Activated T-helper 2 cell treated with anti-CD3 and anti-CD28 coated beads, Interferon-gamma antibody, Interleukin-2, Interleukin-4, amounts not matched to agents 10 μg/mL and 5 μg/mL and 100 μg/mL, durations not matched to agents 14 hours and 24 hours and 36 hours (primary cell): ENCODE measurements around the gene STPG3. TPM values are rescaled to one million over a fixed set of nuclear protein-coding genes. Genes with fewer than 3 reads are reported as not detected.

Source experiments
- DNase-seq: peaks from one replicate; pipeline ENCODE4 v3.0.0; 2021; ENCODE audit warnings: low spot score
- H3K27ac Mint-ChIP-seq: one replicate; pipeline ENCODE4 v1.8.0; 2021; ENCODE audit warnings: mixed read lengths
- H3K27me3 Mint-ChIP-seq: one replicate; pipeline ENCODE4 v1.8.0; 2021; ENCODE audit warnings: low read depth, mixed read lengths
- H3K36me3 Mint-ChIP-seq: one replicate; pipeline ENCODE4 v1.8.0; 2021; ENCODE audit warnings: low read depth, mixed read lengths
- H3K4me1 Mint-ChIP-seq: one replicate; pipeline ENCODE4 v1.8.0; 2021; ENCODE audit warnings: low read depth, mixed read lengths
- H3K4me3 Mint-ChIP-seq: one replicate; pipeline ENCODE4 v1.8.0; 2021; ENCODE audit warnings: low read depth, mild to moderate bottlenecking, moderate library complexity, mixed read lengths
- H3K9me3 Mint-ChIP-seq: one replicate; pipeline ENCODE4 v1.8.0; 2021; ENCODE audit warnings: mixed read lengths
- intact Hi-C: fragments of 100-400 bp; cut with micrococcal nuclease; formaldehyde crosslinking; loops from one replicate; pipeline ENCODE4 v1.15.1; 2023
- total RNA-seq: library from RNA; stranded (reverse); gene quantifications from 2 replicates; pipeline ENCODE4 v1.2.3, GENCODE V29; 2022

Gene STPG3
- total RNA-seq, 1 donor from 2014 or later = 0.48 TPM

GRCh38 chr9:137263506-137263905, 12.4 kb downstream of the STPG3 start:
- no peak overlapping the region for H3K4me3 Mint-ChIP-seq
- no peak for DNase-seq
- intact Hi-C loops = no loop called here
- H3K4me1 Mint-ChIP-seq = no peaks in the 10 kb centered on the region
- no peaks in the 10 kb centered on the region for H3K9me3 Mint-ChIP-seq
- H3K36me3 Mint-ChIP-seq = peaks cover 42% of the 10 kb centered on the region
- no peak overlapping the region for H3K27ac Mint-ChIP-seq
- no peaks in the 10 kb centered on the region for H3K27me3 Mint-ChIP-seq

DNA sequence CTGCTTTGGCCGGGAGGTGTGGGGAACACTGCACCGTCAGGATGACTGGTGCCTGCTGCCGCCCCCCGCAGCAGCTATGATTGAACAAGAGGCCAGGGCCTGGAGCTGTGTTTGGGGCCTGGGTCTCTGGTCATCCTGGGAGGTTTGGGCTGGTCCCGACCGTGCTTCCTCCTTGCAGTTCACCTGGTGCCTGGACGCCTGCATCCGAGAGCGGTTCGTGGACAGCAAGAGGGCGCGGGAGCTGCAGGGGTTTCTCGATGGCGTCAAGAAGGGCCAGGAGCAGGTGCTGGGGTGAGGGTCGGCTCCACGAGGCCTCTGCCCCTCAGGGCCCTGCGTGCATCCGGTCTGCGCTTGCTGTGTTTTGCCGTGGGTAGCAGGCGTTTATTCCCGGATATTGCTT, 13.0 kb downstream of the STPG3 start:
- intact Hi-C loops = no loop called here
- Mint-ChIP-seq H3K27ac (no peak overlapping the region), H3K36me3 (peaks cover 42% of the 10 kb centered on the region), H3K4me3 (no peak overlapping the region), H3K4me1 (no peaks in the 10 kb centered on the region), H3K9me3 (no peaks in the 10 kb centered on the region), H3K27me3 (no peaks in the 10 kb centered on the region)
- DNase-seq = no peak

GRCh38 chr9:137265496-137266161, 14.5 kb downstream of the STPG3 start:
- no peaks in the 10 kb centered on the region for H3K27me3 Mint-ChIP-seq

GRCh38 chr9:137266162-137266527, 15.1 kb downstream of the STPG3 start:
- Mint-ChIP-seq H3K27me3 (no peaks in the 10 kb centered on the region), H3K36me3 (peaks cover 47% of the 10 kb centered on the region), H3K4me1 (peaks cover 3% of the 10 kb centered on the region), H3K27ac (no peak overlapping the region), H3K4me3 (no peak overlapping the region), H3K9me3 (no peaks in the 10 kb centered on the region)
- intact Hi-C loops = no loop called here
- DNase-seq = no peak

More at GRCh38 chr9:137265496-137266161, 14.5 kb downstream of the STPG3 start:
- DNase-seq = no peak
- intact Hi-C loops = no loop called here
- Mint-ChIP-seq H3K36me3 (peaks cover 47% of the 10 kb centered on the region), H3K4me1 (peaks cover 2% of the 10 kb centered on the region), H3K4me3 (no peak overlapping the region), H3K9me3 (no peaks in the 10 kb centered on the region), H3K27ac (no peak overlapping the region)

- Mint-ChIP-seq H3K9me3 (no peaks in the 10 kb centered on the region), H3K27ac (no peak overlapping the region), H3K27me3 (no peaks in the 10 kb centered on the region), H3K36me3 (peaks cover 46% of the 10 kb centered on the region), H3K4me1 (peaks cover 6% of the 10 kb centered on the region), H3K4me3 (no peak overlapping the region)
- DNase-seq = no peak
- intact Hi-C loops = no loop called here
Observed at GRCh38 chr9:137266585-137267453, 15.7 kb downstream of the STPG3 start.

DNA sequence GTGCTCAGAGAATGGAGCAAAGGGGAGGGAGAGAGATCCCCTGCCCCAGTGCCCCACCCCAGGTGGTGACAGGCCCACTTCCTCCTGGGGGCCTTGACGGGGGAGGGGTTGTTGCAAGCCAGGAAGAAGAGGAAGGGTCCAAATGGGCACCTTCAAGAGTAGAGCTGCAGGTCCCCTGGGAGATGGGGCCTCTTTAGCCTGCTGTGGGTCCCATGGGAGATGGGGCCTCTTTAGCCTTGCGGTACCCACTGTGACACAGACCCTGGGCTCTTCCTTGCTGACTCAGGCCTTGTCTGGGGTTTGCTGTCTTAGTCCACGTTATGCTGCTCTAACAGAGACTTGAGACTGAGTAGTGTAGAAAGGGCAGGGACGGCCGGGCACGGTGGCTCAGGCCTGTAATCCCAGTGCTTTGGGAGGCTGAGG, 16.9 kb downstream of the STPG3 start:
- no peaks in the 10 kb centered on the region for H3K27me3 Mint-ChIP-seq
- peaks cover 6% of the 10 kb centered on the region for H3K4me1 Mint-ChIP-seq
- no peak overlapping the region for H3K27ac Mint-ChIP-seq
- intact Hi-C loops = no loop called here
- H3K4me3 Mint-ChIP-seq = no peak overlapping the region
- H3K9me3 Mint-ChIP-seq = no peaks in the 10 kb centered on the region
- DNase-seq = no peak
- peaks cover 40% of the 10 kb centered on the region for H3K36me3 Mint-ChIP-seq

GRCh38 chr9:137268538-137269201, 17.6 kb downstream of the STPG3 start:
- Mint-ChIP-seq H3K27me3 (no peaks in the 10 kb centered on the region), H3K27ac (no peak overlapping the region), H3K4me3 (no peak overlapping the region), H3K36me3 (peaks cover 41% of the 10 kb centered on the region), H3K4me1 (peaks cover 6% of the 10 kb centered on the region), H3K9me3 (no peaks in the 10 kb centered on the region)
- no peak for DNase-seq
- intact Hi-C loops = no loop called here

- no peak overlapping the region for H3K4me3 Mint-ChIP-seq
- DNase-seq = no peak
- peaks cover 36% of the 10 kb centered on the region for H3K36me3 Mint-ChIP-seq
- intact Hi-C loops = no loop called here
- H3K9me3 Mint-ChIP-seq = no peaks in the 10 kb centered on the region
- no peaks in the 10 kb centered on the region for H3K27me3 Mint-ChIP-seq
- no peak overlapping the region for H3K27ac Mint-ChIP-seq
- H3K4me1 Mint-ChIP-seq = peaks cover 6% of the 10 kb centered on the region
Observed at GRCh38 chr9:137269231-137269772, 18.2 kb downstream of the STPG3 start.

- Mint-ChIP-seq H3K9me3 (no peaks in the 10 kb centered on the region), H3K27ac (no peak overlapping the region), H3K4me3 (no peak overlapping the region), H3K27me3 (no peaks in the 10 kb centered on the region), H3K4me1 (peaks cover 6% of the 10 kb centered on the region), H3K36me3 (peaks cover 32% of the 10 kb centered on the region)
- intact Hi-C loops = no loop called here
- no peak for DNase-seq
Observed at GRCh38 chr9:137270929-137271695, 20.0 kb downstream of the STPG3 start.

DNA sequence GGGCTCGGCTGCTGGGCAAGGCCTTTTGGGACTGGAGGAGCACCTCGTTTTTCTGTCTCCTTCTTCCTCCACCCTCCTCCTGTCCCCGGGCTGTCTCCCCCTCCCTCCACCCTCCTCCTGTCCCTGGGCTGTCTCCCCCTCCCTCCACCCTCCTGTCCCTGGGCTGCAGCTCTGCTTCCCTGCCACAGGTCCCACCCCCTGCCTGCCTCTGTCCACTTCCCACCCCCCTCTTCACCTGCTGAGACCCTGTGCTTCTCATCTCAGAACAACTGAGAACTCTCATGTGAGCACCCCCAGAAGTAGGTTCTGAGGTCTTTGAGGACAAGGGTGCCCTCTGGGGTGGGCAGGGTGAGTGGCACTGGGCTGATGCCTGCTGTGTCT, 20.6 kb downstream of the STPG3 start:
- no peak for DNase-seq
- no peaks in the 10 kb centered on the region for H3K27me3 Mint-ChIP-seq
- intact Hi-C loops = no loop called here
- H3K4me3 Mint-ChIP-seq = no peak overlapping the region
- H3K4me1 Mint-ChIP-seq = peaks cover 7% of the 10 kb centered on the region
- H3K36me3 Mint-ChIP-seq = peaks cover 32% of the 10 kb centered on the region
- H3K27ac Mint-ChIP-seq = no peak overlapping the region
- no peaks in the 10 kb centered on the region for H3K9me3 Mint-ChIP-seq

DNA sequence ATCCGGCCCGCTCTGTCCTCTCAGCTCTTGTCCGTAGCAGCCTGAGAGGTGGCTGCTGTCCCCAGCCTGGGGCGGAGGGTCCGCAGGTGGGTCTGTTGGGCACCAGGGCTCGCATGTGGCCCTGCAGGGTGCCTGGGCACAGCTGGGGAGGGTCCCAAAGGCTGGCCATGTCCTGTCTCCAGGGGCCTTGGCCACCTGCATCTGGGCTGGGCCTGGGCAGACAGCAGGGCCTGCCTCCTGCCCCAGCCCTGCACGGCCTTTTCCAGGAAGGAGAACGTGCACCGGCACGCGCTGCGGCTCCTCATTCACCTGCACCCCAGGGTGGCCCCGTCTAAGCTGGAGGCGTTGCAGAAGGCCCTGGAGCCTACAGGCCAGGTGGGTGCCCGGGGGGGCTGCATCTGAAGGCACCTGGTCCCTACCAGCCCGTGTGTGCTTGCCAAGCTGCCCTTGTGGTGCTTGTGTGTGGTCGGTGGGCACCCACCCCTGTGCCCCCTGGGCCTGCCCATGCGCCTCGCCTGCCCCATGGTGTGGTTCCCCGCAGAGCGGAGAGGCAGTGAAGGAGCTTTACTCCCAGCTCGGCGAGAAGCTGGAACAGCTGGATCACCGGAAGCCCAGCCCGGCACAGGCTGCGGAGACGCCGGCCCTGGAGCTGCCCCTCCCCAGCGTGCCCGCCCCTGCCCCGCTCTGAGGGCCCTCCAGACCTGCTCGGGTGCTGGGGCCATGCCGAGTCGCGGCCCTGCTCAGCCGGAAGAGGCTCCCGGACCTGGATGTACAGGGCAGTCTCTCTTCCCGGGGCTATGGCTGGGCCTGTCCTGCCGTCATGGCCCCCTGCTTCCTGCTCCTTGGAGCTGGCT, 21.4 kb downstream of the STPG3 start:
- intact Hi-C loops = no loop called here
- Mint-ChIP-seq H3K4me3 (no peak overlapping the region), H3K9me3 (no peaks in the 10 kb centered on the region)

DNA sequence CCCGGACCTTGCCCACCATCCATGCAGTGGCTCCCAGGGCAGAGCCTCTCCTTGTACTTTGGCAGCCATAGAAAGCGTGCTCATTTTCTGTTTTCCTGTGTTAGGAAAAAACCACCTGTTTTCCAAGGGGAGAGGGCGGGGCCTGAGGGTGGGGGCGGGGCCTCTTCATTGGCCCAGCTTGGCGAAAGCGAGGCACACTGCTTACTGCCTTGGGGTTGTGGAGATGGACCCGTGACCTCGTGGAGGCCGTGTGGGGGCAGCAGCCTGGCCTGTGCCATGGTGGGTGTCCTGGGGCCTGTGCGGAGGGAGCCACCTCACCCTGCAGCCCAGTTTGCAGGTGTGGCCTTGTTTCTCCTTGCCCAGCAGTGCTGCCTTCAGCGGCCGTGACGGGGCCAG, 22.0 kb downstream of the STPG3 start:
- intact Hi-C loops = no loop called here
- no peaks in the 10 kb centered on the region for H3K9me3 Mint-ChIP-seq

More for the DNA sequence above, 21.4 kb downstream of the STPG3 start:
- no peak for DNase-seq
- Mint-ChIP-seq H3K4me1 (peaks cover 11% of the 10 kb centered on the region), H3K36me3 (peaks cover 30% of the 10 kb centered on the region), H3K27ac (no peak overlapping the region), H3K27me3 (no peaks in the 10 kb centered on the region)

More for the DNA sequence above, 22.0 kb downstream of the STPG3 start:
- H3K27me3 Mint-ChIP-seq = no peaks in the 10 kb centered on the region
- DNase-seq = no peak
- H3K36me3 Mint-ChIP-seq = peaks cover 26% of the 10 kb centered on the region
- H3K4me1 Mint-ChIP-seq = peaks cover 11% of the 10 kb centered on the region
- H3K4me3 Mint-ChIP-seq = no peak overlapping the region
- no peak overlapping the region for H3K27ac Mint-ChIP-seq
